Smooth muscle cell (in vitro differentiated cells): ENCODE measurements around the gene TTC28. TPM values are rescaled to one million over a fixed set of nuclear protein-coding genes. Genes with fewer than 3 reads are reported as not detected.

Source experiments
- DNase-seq: peaks from one replicate; lab custom pipeline; 2025; ENCODE audit not compliant: unreplicated experiment; lab: John Stamatoyannopoulos, UW
- H2AFZ ChIP-seq: fragments of 200-600 bp; sonication (generic); 2 replicates; pipeline ENCODE4 v1.6.0; 2016; ENCODE audit warnings: antibody characterized with exemption, low read depth, mild to moderate bottlenecking
- H3F3A ChIP-seq: fragments of 200-600 bp; sonication (generic); 2 replicates; pipeline ENCODE4 v1.6.0; 2017; ENCODE audit warnings: antibody characterized with exemption, low read depth
- H3K27ac ChIP-seq: fragments of 200-600 bp; sonication (generic); 2 replicates; pipeline ENCODE4 v1.5.1; 2016; ENCODE audit warnings: low read depth, mild to moderate bottlenecking
- H3K27me3 ChIP-seq: fragments of 200-600 bp; sonication (generic); 2 replicates; pipeline ENCODE4 v1.6.1; 2016; ENCODE audit warnings: low read depth, mild to moderate bottlenecking
- H3K36me3 ChIP-seq: fragments of 200-600 bp; sonication (generic); 2 replicates; pipeline ENCODE4 v1.5.1; 2016; ENCODE audit warnings: low read depth
- H3K4me1 ChIP-seq: fragments of 200-600 bp; sonication (generic); 2 replicates; pipeline ENCODE4 v1.5.1; 2016; ENCODE audit warnings: low read depth
- H3K4me2 ChIP-seq: fragments of 200-600 bp; sonication (generic); 2 replicates; pipeline ENCODE4 v1.6.0; 2016; ENCODE audit warnings: mild to moderate bottlenecking
- H3K4me3 ChIP-seq: fragments of 200-600 bp; sonication (generic); 2 replicates; pipeline ENCODE4 v1.5.1; 2016; ENCODE audit warnings: mild to moderate bottlenecking
- H3K79me2 ChIP-seq: fragments of 200-600 bp; sonication (generic); 2 replicates; pipeline ENCODE4 v1.6.0; 2016; ENCODE audit warnings: low read depth, mild to moderate bottlenecking
- H3K9ac ChIP-seq: fragments of 200-600 bp; sonication (generic); 2 replicates; pipeline ENCODE4 v1.6.0; 2016; ENCODE audit warnings: low read depth
- H3K9me3 ChIP-seq: fragments of 200-600 bp; sonication (generic); replicated peaks from 2 replicates; pipeline ENCODE4 v1.5.1; 2016; ENCODE audit warnings: low read depth
- H4K20me1 ChIP-seq: fragments of 200-600 bp; sonication (generic); 2 replicates; pipeline ENCODE4 v1.6.0; 2016; ENCODE audit warnings: low read depth
- WGBS: methylation state at CpG from one replicate; pipeline ENCODE4 v1.1.7; 2016; ENCODE audit warnings: low lambda C conversion rate; 5-methylcytosine and 5-hydroxymethylcytosine counted together
- polyA plus RNA-seq: library from polyadenylated mRNA; unstranded; fragments of >200 nt; fragmentation: Nextera tagmentation; extraction: Ambion mirVana; gene quantifications from 2 replicates; pipeline ENCODE4 v1.2.1, GENCODE V29; 2016
- total RNA-seq: library from RNA; depleted of rRNA; stranded (reverse); fragments of >200 nt; gene quantifications from 2 replicates; pipeline ENCODE4 v1.2.3, GENCODE V29; 2014
- TF ChIP-seq, protein P1 (sequence below): fragments of 200-600 bp; sonication (generic); IDR thresholded peaks from 2 replicates; pipeline ENCODE4 v1.5.1; 2017; ENCODE audit warnings: borderline replicate concordance, mild to moderate bottlenecking, antibody characterized with exemption; ENCODE audit not compliant: insufficient read depth, poor library complexity, severe bottlenecking

TTC28 gene
- total and polyA plus RNA-seq, 2 experiments from 2014 or later: 6.3 to 17.9 TPM

- no peak overlapping the region for H2AFZ ChIP-seq
- no peak overlapping the region for H3K27ac ChIP-seq
- H3K79me2 ChIP-seq: no peaks in the 10 kb centered on the region
- TF ChIP-seq, protein P1, sequence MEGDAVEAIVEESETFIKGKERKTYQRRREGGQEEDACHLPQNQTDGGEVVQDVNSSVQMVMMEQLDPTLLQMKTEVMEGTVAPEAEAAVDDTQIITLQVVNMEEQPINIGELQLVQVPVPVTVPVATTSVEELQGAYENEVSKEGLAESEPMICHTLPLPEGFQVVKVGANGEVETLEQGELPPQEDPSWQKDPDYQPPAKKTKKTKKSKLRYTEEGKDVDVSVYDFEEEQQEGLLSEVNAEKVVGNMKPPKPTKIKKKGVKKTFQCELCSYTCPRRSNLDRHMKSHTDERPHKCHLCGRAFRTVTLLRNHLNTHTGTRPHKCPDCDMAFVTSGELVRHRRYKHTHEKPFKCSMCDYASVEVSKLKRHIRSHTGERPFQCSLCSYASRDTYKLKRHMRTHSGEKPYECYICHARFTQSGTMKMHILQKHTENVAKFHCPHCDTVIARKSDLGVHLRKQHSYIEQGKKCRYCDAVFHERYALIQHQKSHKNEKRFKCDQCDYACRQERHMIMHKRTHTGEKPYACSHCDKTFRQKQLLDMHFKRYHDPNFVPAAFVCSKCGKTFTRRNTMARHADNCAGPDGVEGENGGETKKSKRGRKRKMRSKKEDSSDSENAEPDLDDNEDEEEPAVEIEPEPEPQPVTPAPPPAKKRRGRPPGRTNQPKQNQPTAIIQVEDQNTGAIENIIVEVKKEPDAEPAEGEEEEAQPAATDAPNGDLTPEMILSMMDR: peak; percentile 43
- no peak overlapping the region for H3K9ac ChIP-seq
- no peaks in the 10 kb centered on the region for H3K36me3 ChIP-seq
- H3K4me2 ChIP-seq: no peak overlapping the region
- peaks cover 4% of the 10 kb centered on the region for H4K20me1 ChIP-seq
- 25% methylated on average over 12 of the region's 12 CpGs for WGBS
- H3K9me3 ChIP-seq: no peaks in the 10 kb centered on the region
- H3K27me3 ChIP-seq: no peaks in the 10 kb centered on the region
- no peak for DNase-seq
- H3K4me1 ChIP-seq: peaks cover 4% of the 10 kb centered on the region
- H3F3A ChIP-seq: no peaks in the 10 kb centered on the region
- no peak overlapping the region for H3K4me3 ChIP-seq
Measured at GRCh38 chr22:27990879-27991278, 688.8 kb downstream of the TTC28 start.

DNA sequence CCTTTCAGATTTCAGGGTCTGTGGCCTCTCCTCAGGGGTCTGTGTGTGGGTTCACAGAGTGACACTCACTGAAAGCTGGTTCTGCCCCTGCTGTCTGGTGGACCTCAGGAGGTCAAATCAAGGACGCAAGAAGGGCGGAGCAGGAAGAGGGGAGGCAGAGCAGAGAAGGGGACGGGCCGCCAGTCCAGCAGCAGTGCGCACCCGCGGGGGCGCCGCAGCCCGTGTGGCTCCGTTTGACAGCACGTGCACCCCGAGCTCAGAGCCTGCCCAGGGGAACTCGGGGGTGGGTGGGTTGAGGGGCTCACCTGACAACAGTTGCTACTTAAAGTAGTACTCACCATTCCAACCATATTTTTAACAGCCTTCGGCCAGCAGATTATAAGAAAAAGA, 689.2 kb downstream of the TTC28 start:
- 95% methylated on average over 15 of the region's 15 CpGs for WGBS
- Histone ChIP-seq H4K20me1 (peaks cover 4% of the 10 kb centered on the region), H3K9ac (no peak overlapping the region), H3F3A (no peaks in the 10 kb centered on the region), H3K9me3 (no peaks in the 10 kb centered on the region), H3K79me2 (no peaks in the 10 kb centered on the region), H3K4me3 (no peak overlapping the region), H3K4me2 (no peak overlapping the region), H3K36me3 (no peaks in the 10 kb centered on the region), H3K27me3 (no peaks in the 10 kb centered on the region), H2AFZ (no peak overlapping the region), H3K4me1 (peaks cover 4% of the 10 kb centered on the region), H3K27ac (no peak overlapping the region)
- TF ChIP-seq, protein P1: no peak
- DNase-seq: no peak

- H2AFZ ChIP-seq: no peak overlapping the region
- no peak overlapping the region for H3K4me3 ChIP-seq
- H3K9me3 ChIP-seq: no peaks in the 10 kb centered on the region
- no peak overlapping the region for H3K4me2 ChIP-seq
- H4K20me1 ChIP-seq: peaks cover 8% of the 10 kb centered on the region
- H3K79me2 ChIP-seq: no peaks in the 10 kb centered on the region
- TF ChIP-seq, protein P1: no peak
- no peak overlapping the region for H3K9ac ChIP-seq
- no peaks in the 10 kb centered on the region for H3F3A ChIP-seq
- no peaks in the 10 kb centered on the region for H3K27me3 ChIP-seq
- H3K27ac ChIP-seq: no peak overlapping the region
- DNase-seq: no peak
- 96% methylated on average over 15 of the region's 15 CpGs for WGBS
- H3K36me3 ChIP-seq: no peaks in the 10 kb centered on the region
- peaks cover 4% of the 10 kb centered on the region for H3K4me1 ChIP-seq
Measured at GRCh38 chr22:27989758-27990450, 689.7 kb downstream of the TTC28 start.

- H4K20me1 ChIP-seq: peaks cover 13% of the 10 kb centered on the region
- no peaks in the 10 kb centered on the region for H3K27me3 ChIP-seq
- H3K4me1 ChIP-seq: peaks cover 4% of the 10 kb centered on the region
- H3K4me2 ChIP-seq: no peak overlapping the region
- DNase-seq: no peak
- H3K79me2 ChIP-seq: no peaks in the 10 kb centered on the region
- no peaks in the 10 kb centered on the region for H3K36me3 ChIP-seq
- H3K9me3 ChIP-seq: no peaks in the 10 kb centered on the region
- TF ChIP-seq, protein P1: no peak
- H3K27ac ChIP-seq: no peak overlapping the region
- no peak overlapping the region for H2AFZ ChIP-seq
- no peaks in the 10 kb centered on the region for H3F3A ChIP-seq
- no peak overlapping the region for H3K9ac ChIP-seq
- no peak overlapping the region for H3K4me3 ChIP-seq
- 98% methylated on average over 7 of the region's 7 CpGs for WGBS
Measured at GRCh38 chr22:27988704-27989103, 690.9 kb downstream of the TTC28 start.
